HepG2 (cell line): ENCODE data around the gene POU2F1. TPM values are rescaled to one million over a fixed set of nuclear protein-coding genes. Genes with fewer than 3 reads are reported as not detected.

Source experiments
- ATF7 ChIP-seq, 2 experiments: fragments of 450-650 bp in 1 of 2; sonication (generic) in 1 of 2; formaldehyde crosslinking in 1 of 2; IDR thresholded peaks; 2 replicates each; pipeline versions ENCODE4 v1.4.0 to v1.6.1; 2016 to 2020; ENCODE audit warnings: antibody characterized with exemption in 1 of 2, mild to moderate bottlenecking in 1 of 2, missing genetic modification reagents in 1 of 2
- HNRNPLL ChIP-seq: fragments of 200-400 bp; formaldehyde crosslinking; IDR thresholded peaks from 2 replicates; pipeline ENCODE4 v1.6.1; 2017; ENCODE audit warnings: mild to moderate bottlenecking, low read depth, low read length; ENCODE audit not compliant: poor library complexity, severe bottlenecking
- IKZF1 ChIP-seq: fragments of 450-650 bp; IDR thresholded peaks from 2 replicates; pipeline ENCODE4 v1.7.1; 2016
- PHF21A ChIP-seq: sonication (generic); formaldehyde crosslinking; IDR thresholded peaks from 2 replicates; pipeline ENCODE4 v1.5.0; 2020; ENCODE audit warnings: mild to moderate bottlenecking, missing genetic modification reagents
- PRDM15 ChIP-seq: sonication (generic); formaldehyde crosslinking; IDR thresholded peaks from 2 replicates; pipeline ENCODE4 v1.4.0; 2020; ENCODE audit warnings: missing genetic modification reagents
- PTBP1 ChIP-seq: fragments of 200-400 bp; formaldehyde crosslinking; IDR thresholded peaks from 2 replicates; pipeline ENCODE4 v1.6.1; 2018; ENCODE audit warnings: low read length, low read depth; ENCODE audit not compliant: poor library complexity, severe bottlenecking
- RARA ChIP-seq: IDR thresholded peaks from 2 replicates; pipeline ENCODE4 v1.6.1; 2016; ENCODE audit warnings: missing genetic modification reagents, missing compliant biosample characterization
- SALL2 ChIP-seq: sonication (generic); formaldehyde crosslinking; IDR thresholded peaks from 2 replicates; pipeline ENCODE4 v1.8.1; 2023; ENCODE audit warnings: mild to moderate bottlenecking, missing genetic modification reagents, inconsistent platforms
- SIN3A ChIP-seq: IDR thresholded peaks from 2 replicates; pipeline ENCODE4 v1.6.1; 2011; ENCODE audit warnings: low read depth, mild to moderate bottlenecking, control low read depth, low read length, borderline replicate concordance
- SP2 ChIP-seq: sonication (generic); formaldehyde crosslinking; IDR thresholded peaks from 2 replicates; pipeline ENCODE4 v1.5.1; 2020; ENCODE audit warnings: mild to moderate bottlenecking, missing genetic modification reagents
- TFDP2 ChIP-seq: sonication (generic); formaldehyde crosslinking; IDR thresholded peaks from 2 replicates; pipeline ENCODE4 v1.4.0; 2020; ENCODE audit warnings: missing genetic modification reagents
- THRA ChIP-seq: sonication (generic); formaldehyde crosslinking; IDR thresholded peaks from 2 replicates; pipeline ENCODE4 v1.4.0; 2020; ENCODE audit warnings: missing genetic modification reagents, borderline replicate concordance
- ZC3H4 ChIP-seq: sonication (generic); formaldehyde crosslinking; IDR thresholded peaks from 2 replicates; pipeline ENCODE4 v1.4.0; 2020; ENCODE audit warnings: missing genetic modification reagents, borderline replicate concordance
- ZFX ChIP-seq: sonication (generic); formaldehyde crosslinking; IDR thresholded peaks from 2 replicates; pipeline ENCODE4 v1.4.0; 2020; ENCODE audit warnings: mild to moderate bottlenecking, low read depth, missing genetic modification reagents, moderate library complexity
- ZNF333 ChIP-seq: sonication (generic); formaldehyde crosslinking; IDR thresholded peaks from 2 replicates; pipeline ENCODE4 v1.4.0; 2020; ENCODE audit warnings: mild to moderate bottlenecking, missing genetic modification reagents, borderline replicate concordance
- ZNF512B ChIP-seq: sonication (generic); formaldehyde crosslinking; IDR thresholded peaks from 2 replicates; pipeline ENCODE4 v1.5.1; 2020; ENCODE audit warnings: missing genetic modification reagents, mild to moderate bottlenecking, borderline replicate concordance
- ZNF619 ChIP-seq: sonication (generic); formaldehyde crosslinking; IDR thresholded peaks from 2 replicates; pipeline ENCODE4 v1.4.0; 2020; ENCODE audit warnings: mild to moderate bottlenecking, missing genetic modification reagents
- ZNF629 ChIP-seq: sonication (generic); formaldehyde crosslinking; conservative IDR thresholded peaks from 2 replicates; pipeline ENCODE4 v1.5.0; 2020; ENCODE audit warnings: missing genetic modification reagents
- ZSCAN22 ChIP-seq: sonication (generic); formaldehyde crosslinking; IDR thresholded peaks from 2 replicates; pipeline ENCODE4 v1.4.0; 2020; ENCODE audit warnings: mild to moderate bottlenecking, missing genetic modification reagents
- polyA plus RNA-seq, 8 experiments: library from polyadenylated mRNA; depleted of rRNA in 3 of 8; stranded (reverse) in 7 of 8; unstranded in 1 of 8; fragments of >200 nt; fragmentation: Illumina TruSeq in 4 of 8; extraction: Trizol in 4 of 8; gene quantifications; 2 replicates each; pipeline versions ENCODE4 v1.2.1 to v1.2.3, GENCODE V29; 2011 to 2016; ENCODE audit warnings: low read depth in 4 of 8, missing spikeins in 1 of 8, mixed read lengths in 1 of 8; ENCODE audit not compliant: insufficient read depth in 1 of 8
- total RNA-seq, 5 experiments: library from RNA; depleted of rRNA; stranded (reverse); fragments of >200 nt; fragmentation: Illumina TruSeq; extraction: Trizol; gene quantifications; 2 replicates each; pipeline ENCODE4 v1.2.3, GENCODE V29; 2016; ENCODE audit warnings: low read depth in 1 of 5

The POU2F1 gene
- total and polyA plus RNA-seq, 2 of the 13 experiments (the other 11 are each of a cell fraction or from before 2014, with no cell fraction given), result 10.2 to 13.0 TPM

GRCh38 chr1:167219646-167220536 lies 795 bp upstream of the POU2F1 start (continued):
- TF ChIP-seq ZNF512B (CRISPR knock-in tag), result no peak
- 0 out of 2 replicates have a peak, but pooled peaks have one; percentile 61 for TF ChIP-seq ZNF333 (CRISPR knock-in tag)
- peak; percentile 79 for TF ChIP-seq PHF21A (CRISPR knock-in tag)
- no peak for TF ChIP-seq PRDM15 (CRISPR knock-in tag)
- peak; percentile 67 for TF ChIP-seq SALL2 (CRISPR knock-in tag)
- TF ChIP-seq ZFX (CRISPR knock-in tag), result peak; percentile 90
- no peak for TF ChIP-seq ATF7 (IDR thresholded peaks at IDR 0.05)
- TF ChIP-seq ATF7 (CRISPR knock-in tag; IDR thresholded peaks at IDR 0.05), result no peak
- TF ChIP-seq ZSCAN22 (CRISPR knock-in tag), result no peak
- TF ChIP-seq RARA (CRISPR knock-in tag), result no peak
- TF ChIP-seq SP2 (CRISPR knock-in tag), result peak; percentile 48; the same call in 1 of the 2 replicates
- TF ChIP-seq SIN3A, result peak; percentile 88; the same call in 1 of the 2 replicates
- TF ChIP-seq PTBP1, result no peak
- no peak for TF ChIP-seq THRA (CRISPR knock-in tag)
- TF ChIP-seq ZNF619, result peak; percentile 53; the same call in 1 of the 2 replicates
- TF ChIP-seq ZC3H4, result peak; percentile 85
- peak; percentile 89 for TF ChIP-seq TFDP2 (CRISPR knock-in tag)
- TF ChIP-seq HNRNPLL, result peak; percentile 78
- TF ChIP-seq ZNF629 (CRISPR knock-in tag), result no peak
- TF ChIP-seq IKZF1, result no peak
